Pancreas (tissue), 10 donors: ENCODE results near the gene ALPG. TPM values are rescaled to one million over a fixed set of nuclear protein-coding genes. Genes with fewer than 3 reads are reported as not detected.
A peak's percentile ranks its signal among the peaks of the same experiment; 100 is the strongest.
"Not testable (repeated sequence)": the region's sequence is repeated elsewhere in the genome, so short reads cannot be mapped to it uniquely, and the experiment has no call there.

ENCODE experiments used
- ATAC-seq, 4 donors: fragments of 200-7000 bp; cut with Tn5 transposase; one replicate each; pipeline versions ENCODE4 v1.8.0 to v1.9.1; 2020; ENCODE audit warnings: mild to moderate bottlenecking in 4 of 4, moderate library complexity in 4 of 4
- DNase-seq, 6 donors: peaks; one replicate each; pipeline ENCODE4 v3.0.0-alpha.2; 2020
- FAIRE-seq: peaks from 2 replicates; lab custom pipeline; 2012; peaks lifted over from hg19 to GRCh38; lab: Jason Lieb, UNC
- H3K27ac ChIP-seq, 4 donors: fragments of 200-600 bp; sonication (generic); 1 replicate in 3 of 4; 2 replicates in 1 of 4; pipeline versions ENCODE4 v1.5.0 to v1.8.0; 2020
- H3K27me3 ChIP-seq, 4 donors: fragments of 200-600 bp; one replicate each; pipeline ENCODE4 v1.8.0; 2021
- H3K36me3 ChIP-seq, 3 donors: fragments of 200-600 bp; sonication (generic) in 1 of 3; one replicate each; pipeline versions ENCODE4 v1.5.0 to v1.8.0; 2020 to 2021
- H3K4me1 ChIP-seq, 3 donors: fragments of 200-600 bp; one replicate each; pipeline ENCODE4 v1.8.0; 2021
- H3K4me3 ChIP-seq, 4 donors: fragments of 200-600 bp; sonication (generic) in 2 of 4; one replicate each; pipeline versions ENCODE4 v1.5.0 to v1.8.0; 2020 to 2021
- H3K9me3 ChIP-seq, 4 donors: fragments of 200-600 bp; one replicate each; pipeline ENCODE4 v1.8.0; 2021
- CTCF ChIP-seq, 4 donors: fragments of 200-600 bp; sonication (generic) in 3 of 4; IDR thresholded peaks; one replicate each; pipeline versions ENCODE4 v1.5.0 to v1.8.0; 2021; ENCODE audit warnings: antibody characterized with exemption in 4 of 4
- WGBS, 2 donors: extraction: QIAGEN DNeasy Blood & Tissue Kit; methylation state at CpG; one replicate each; pipeline ENCODE4 v1.1.7; 2013; 5-methylcytosine and 5-hydroxymethylcytosine counted together
- intact Hi-C, 3 donors: fragments of 100-400 bp; cut with DNase I; formaldehyde crosslinking; loops; one replicate each; pipeline versions ENCODE4 v1.11.1 to v1.14.2; 2022
- polyA plus RNA-seq, 2 donors: library from polyadenylated mRNA; stranded (reverse); fragments of 200-250 nt; gene quantifications; one replicate each; pipeline ENCODE4 v1.2.3, GENCODE V29; 2013
- total RNA-seq, 6 donors: library from RNA; stranded (reverse); fragmentation: NEBNext Ultra II Directional in 4 of 6; extraction: Animal tissue kit (Norgen Biotek cat#: 25700) in 4 of 6; gene quantifications; one replicate each; pipeline versions ENCODE4 v1.2.1 to v1.2.4, GENCODE V29; 2021 to 2023
- donor health status: healthy with polysubstance abuse.
- donor health status: DM: no; HTN: no; CAD: no; lungs with moderate emphysema.
- donor health status: DM: no; HTN: no; CAD: no.
- donor health status: control.
- donor health status: control.
- donor health status: Bipolar disorder and iron deficiency.
- donor health status: DM: yes; HTN: yes; CAD: no.
- donor health status: DM: no; HTN: no; CAD: no.
- donor health status: DM: no; HTN: no; CAD: no.
- donor health status: DM: yes; HTN: yes; CAD: no.

ALPG gene
- total and polyA plus RNA-seq, 8 donors = not detected

GRCh38 chr2:232387451-232388171 lies 19.0 kb upstream of the ALPG start:
- H3K9me3 ChIP-seq = no peaks in the 10 kb centered on the region
- no peak overlapping the region for H3K4me3 ChIP-seq
- H3K4me1 ChIP-seq = no peaks in the 10 kb centered on the region
- no peak for FAIRE-seq
- no peak for TF ChIP-seq CTCF (IDR thresholded peaks at IDR 0.05)
- intact Hi-C loops = no loop called here
- peak in 1 of 6 donors; percentile 55 for DNase-seq
- no peaks in the 10 kb centered on the region for H3K36me3 ChIP-seq
- no peak overlapping the region for H3K27ac ChIP-seq
- H3K27me3 ChIP-seq = peaks cover 0 to 29% (median 10%) of the 10 kb centered on the region in 4 donors
- 7 to 8% methylated on average over 37 to 50 of the region's 50 CpGs for WGBS, 2 donors
- ATAC-seq = no peak

GRCh38 chr2:232388324-232388891 lies 18.2 kb upstream of the ALPG start:
- no peaks in the 10 kb centered on the region for H3K36me3 ChIP-seq
- intact Hi-C loops = no loop called here
- ATAC-seq (peak in 1 of 4 donors; percentile 15), DNase-seq (peak in 1 of 6 donors; percentile 64), FAIRE-seq (no peak)
- no peak for TF ChIP-seq CTCF (IDR thresholded peaks at IDR 0.05)
- no peaks in the 10 kb centered on the region for H3K9me3 ChIP-seq
- H3K27me3 ChIP-seq = peaks cover 0 to 29% (median 10%) of the 10 kb centered on the region in 4 donors
- no peak overlapping the region for H3K4me3 ChIP-seq
- no peaks in the 10 kb centered on the region for H3K4me1 ChIP-seq
- no peak overlapping the region for H3K27ac ChIP-seq
- WGBS, 2 donors = 10 to 18% methylated on average over 42 of the region's 42 CpGs

GRCh38 chr2:232389327-232389726 lies 17.3 kb upstream of the ALPG start:
- 38 to 41% methylated on average over 6 of the region's 6 CpGs for WGBS, 2 donors
- intact Hi-C loops = no loop called here
- H3K9me3 ChIP-seq = no peaks in the 10 kb centered on the region
- no peak for DNase-seq
- H3K27me3 ChIP-seq = peaks cover 0 to 29% (median 10%) of the 10 kb centered on the region in 4 donors
- H3K4me3 ChIP-seq = no peak overlapping the region
- TF ChIP-seq CTCF (IDR thresholded peaks at IDR 0.05) = no peak
- no peak for FAIRE-seq
- no peaks in the 10 kb centered on the region for H3K4me1 ChIP-seq
- no peak for ATAC-seq
- H3K27ac ChIP-seq = no peak overlapping the region
- H3K36me3 ChIP-seq = no peaks in the 10 kb centered on the region

- ATAC-seq (no peak), DNase-seq (no peak), FAIRE-seq (no peak)
- 33 to 44% methylated on average over 3 of the region's 3 CpGs for WGBS, 2 donors
- Histone ChIP-seq H3K4me1 (no peaks in the 10 kb centered on the region), H3K36me3 (no peaks in the 10 kb centered on the region), H3K27me3 (peaks cover 0 to 25% (median 10%) of the 10 kb centered on the region in 4 donors), H3K27ac (no peak overlapping the region), H3K9me3 (no peaks in the 10 kb centered on the region), H3K4me3 (no peak overlapping the region)
- no peak for TF ChIP-seq CTCF (IDR thresholded peaks at IDR 0.05)
- intact Hi-C loops = no loop called here
Measured at GRCh38 chr2:232390661-232391060, 16.0 kb upstream of the ALPG start.

GRCh38 chr2:232393556-232393955 lies 13.1 kb upstream of the ALPG start:
- H3K27ac ChIP-seq = no peak overlapping the region
- intact Hi-C loops = no loop called here
- WGBS, 2 donors = 88 to 91% methylated on average over 8 of the region's 8 CpGs
- H3K27me3 ChIP-seq = peaks cover 0 to 3% (median under 1%) of the 10 kb centered on the region in 4 donors
- DNase-seq = no peak
- no peaks in the 10 kb centered on the region for H3K4me1 ChIP-seq
- H3K36me3 ChIP-seq = no peaks in the 10 kb centered on the region
- FAIRE-seq = no peak
- TF ChIP-seq CTCF (IDR thresholded peaks at IDR 0.05) = no peak
- ATAC-seq = no peak
- no peaks in the 10 kb centered on the region for H3K9me3 ChIP-seq
- H3K4me3 ChIP-seq = no peak overlapping the region

GRCh38 chr2:232394431-232394830 lies 12.2 kb upstream of the ALPG start:
- ATAC-seq, intact Hi-C loops, FAIRE-seq, H3K4me3 ChIP-seq, H3K27ac ChIP-seq, H3K4me1 ChIP-seq, H3K27me3 ChIP-seq, H3K36me3 ChIP-seq, H3K9me3 ChIP-seq, DNase-seq: not testable (repeated sequence)
- WGBS, 2 donors = 73 to 87% methylated on average over 7 of the region's 7 CpGs
